Fibroblast of skin of left biceps (primary cell): ENCODE results near the gene C3orf49.

Experiments
- DNase-seq, 2 experiments: peaks; one replicate each; pipeline ENCODE4 v3.0.0-alpha.2; 2013; ENCODE audit warnings: low read depth in 2 of 2

The C3orf49 gene

GRCh38 chr3:63886858-63887257 lies 67.8 kb downstream of the C3orf49 start:
- DNase-seq: no peak

DNA sequence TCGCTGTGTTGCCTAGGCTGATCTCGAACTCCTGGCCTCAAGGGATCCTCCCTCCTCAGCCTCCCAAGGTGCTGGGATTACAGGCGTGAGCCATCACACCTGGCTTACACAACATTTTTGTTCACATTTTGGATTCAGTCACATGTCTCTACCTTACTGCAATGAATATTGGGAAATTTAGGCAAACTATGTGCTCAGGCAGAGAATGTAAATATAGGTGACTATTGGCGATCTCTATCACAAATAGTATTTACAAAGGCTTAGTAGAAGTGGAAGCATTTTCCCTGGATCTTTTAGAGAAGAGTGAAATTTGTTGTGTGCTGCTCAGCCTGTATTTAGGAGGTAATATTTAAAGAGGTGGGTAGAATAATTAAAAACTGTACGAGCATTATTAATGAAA lies 72.4 kb downstream of the C3orf49 start:
- DNase-seq: no peak

DNA sequence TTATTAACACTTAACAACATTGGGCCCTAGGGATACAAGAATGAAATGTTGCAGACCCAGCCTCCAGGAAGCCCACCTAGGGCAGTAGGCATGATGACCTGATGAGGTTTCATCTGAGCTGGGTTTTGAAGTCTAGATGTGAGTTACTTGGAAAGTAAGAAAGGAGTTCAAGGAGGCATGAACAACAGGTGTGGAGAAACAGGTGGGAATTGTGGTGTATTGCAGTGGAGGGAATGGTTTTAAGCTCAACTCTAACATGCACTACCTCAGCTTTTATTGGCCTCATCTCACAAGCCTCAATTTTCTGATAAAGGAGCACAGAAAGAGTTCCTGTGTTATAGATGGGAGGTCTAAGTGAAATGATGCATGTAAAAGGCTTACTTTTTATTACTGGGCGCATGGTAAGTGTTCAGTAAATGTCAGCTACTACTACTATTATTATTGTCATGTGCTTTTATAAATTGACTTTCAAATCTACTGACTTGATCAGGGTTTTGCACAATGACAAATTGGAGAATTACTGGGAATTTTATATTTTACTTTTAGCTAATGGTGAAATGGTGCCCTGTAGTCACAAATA lies 73.8 kb downstream of the C3orf49 start:
- DNase-seq: no peak

- no peak for DNase-seq
These were observed 76.5 kb downstream of the C3orf49 start for GRCh38 chr3:63895422-63896189.

GRCh38 chr3:63896332-63897030 lies 77.4 kb downstream of the C3orf49 start:
- DNase-seq: no peak
